Ovary (tissue), 3 donors: ENCODE data around the gene SUN1.

Experiments used
- CTCF ChIP-seq, 3 donors: fragments of 450-650 bp in 2 of 3; fragments of 200-600 bp in 1 of 3; IDR thresholded peaks; one replicate each; pipeline versions ENCODE4 v1.5.1 to v1.8.0; 2016 to 2022; ENCODE audit warnings: antibody characterized with exemption in 3 of 3, mild to moderate bottlenecking in 1 of 3
- POLR2A ChIP-seq: fragments of 450-650 bp; IDR thresholded peaks from one replicate; pipeline ENCODE4 v1.6.1; 2017; ENCODE audit warnings: antibody characterized with exemption, mild to moderate bottlenecking, moderate library complexity
- donor health status: DM: no; HTN: no; CAD: no.

GRCh38 chr7:919924-920341 lies 87.7 kb downstream of the SUN1 start:
- no peak for TF ChIP-seq CTCF (IDR thresholded peaks at IDR 0.05)
- no peak for TF ChIP-seq POLR2A
